ENCODE measurements around the gene GULP1.

GRCh38 chr2:188307850-188308283 is 16.2 kb downstream of the GULP1 start:
- TF ChIP-seq REST (IDR thresholded peaks at IDR 0.05; ENCODE audit: insufficient replicate concordance, low read depth), result no peak
- TF ChIP-seq GABPA (IDR thresholded peaks at IDR 0.05; ENCODE audit: low read depth), result no peak
- TF ChIP-seq CTCF (IDR thresholded peaks at IDR 0.05; ENCODE audit: insufficient read depth, low read length), result no peak
- TF ChIP-seq POLR2AphosphoS5 (IDR thresholded peaks at IDR 0.05; ENCODE audit: low read depth), result no peak
